Neural progenitor cell (in vitro differentiated cells): Measurements from ENCODE around the gene HECTD4.

ENCODE experiments used
- EZH2 ChIP-seq: fragments of 200-600 bp; sonication (generic); IDR thresholded peaks from 2 replicates; pipeline ENCODE4 v1.6.1; 2017; ENCODE audit warnings: antibody characterized with exemption, mild to moderate bottlenecking, moderate library complexity
- TF ChIP-seq, protein P1 (sequence below): fragments of 200-600 bp; sonication (generic); IDR thresholded peaks from 2 replicates; pipeline ENCODE4 v1.5.1; 2017; ENCODE audit warnings: antibody characterized with exemption, mild to moderate bottlenecking

DNA sequence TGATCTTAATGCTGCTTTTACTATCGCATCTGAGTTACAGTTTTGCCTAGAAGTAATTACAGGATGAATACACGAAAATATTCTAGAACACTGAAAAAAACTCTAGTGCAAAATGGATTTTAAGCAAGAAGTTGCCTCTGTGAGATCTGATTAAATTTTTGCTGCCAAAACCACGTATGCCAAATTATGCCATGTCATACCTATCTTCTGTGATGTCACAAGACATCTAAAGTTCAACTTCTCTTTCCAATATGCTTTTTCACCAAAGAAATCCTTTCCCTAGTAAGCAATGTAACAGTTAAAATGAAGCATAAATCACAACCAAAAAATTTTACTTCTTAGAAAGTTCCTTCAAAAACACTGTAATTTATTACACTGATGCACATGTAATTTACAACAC lies 39.6 kb downstream of the HECTD4 start:
- no peak for TF ChIP-seq EZH2
- TF ChIP-seq, protein P1, sequence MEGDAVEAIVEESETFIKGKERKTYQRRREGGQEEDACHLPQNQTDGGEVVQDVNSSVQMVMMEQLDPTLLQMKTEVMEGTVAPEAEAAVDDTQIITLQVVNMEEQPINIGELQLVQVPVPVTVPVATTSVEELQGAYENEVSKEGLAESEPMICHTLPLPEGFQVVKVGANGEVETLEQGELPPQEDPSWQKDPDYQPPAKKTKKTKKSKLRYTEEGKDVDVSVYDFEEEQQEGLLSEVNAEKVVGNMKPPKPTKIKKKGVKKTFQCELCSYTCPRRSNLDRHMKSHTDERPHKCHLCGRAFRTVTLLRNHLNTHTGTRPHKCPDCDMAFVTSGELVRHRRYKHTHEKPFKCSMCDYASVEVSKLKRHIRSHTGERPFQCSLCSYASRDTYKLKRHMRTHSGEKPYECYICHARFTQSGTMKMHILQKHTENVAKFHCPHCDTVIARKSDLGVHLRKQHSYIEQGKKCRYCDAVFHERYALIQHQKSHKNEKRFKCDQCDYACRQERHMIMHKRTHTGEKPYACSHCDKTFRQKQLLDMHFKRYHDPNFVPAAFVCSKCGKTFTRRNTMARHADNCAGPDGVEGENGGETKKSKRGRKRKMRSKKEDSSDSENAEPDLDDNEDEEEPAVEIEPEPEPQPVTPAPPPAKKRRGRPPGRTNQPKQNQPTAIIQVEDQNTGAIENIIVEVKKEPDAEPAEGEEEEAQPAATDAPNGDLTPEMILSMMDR = no peak
